HepG2 (cell line): ENCODE data around the gene MIF. TPM values are rescaled to one million over a fixed set of nuclear protein-coding genes. Genes with fewer than 3 reads are reported as not detected.
A peak's percentile ranks its signal among the peaks of the same experiment; 100 is the strongest.

ENCODE experiments used
- DR1 ChIP-seq: sonication (generic); formaldehyde crosslinking; IDR thresholded peaks from 2 replicates; pipeline ENCODE4 v1.8.0; 2021; ENCODE audit warnings: mild to moderate bottlenecking, missing genetic modification reagents, inconsistent platforms
- GABPA ChIP-seq, 2 experiments: IDR thresholded peaks; 2 replicates each; pipeline ENCODE4 v1.6.1; 2011 to 2016; ENCODE audit warnings: low read depth in 2 of 2, low read length in 1 of 2, missing biosample characterization in 1 of 2, missing genetic modification characterization in 1 of 2
- HIVEP1 ChIP-seq: sonication (generic); formaldehyde crosslinking; IDR thresholded peaks from 2 replicates; pipeline ENCODE4 v1.4.0; 2020; ENCODE audit warnings: mild to moderate bottlenecking, missing genetic modification reagents
- HNF1B ChIP-seq: sonication (generic); formaldehyde crosslinking; IDR thresholded peaks from 2 replicates; pipeline ENCODE4 v1.5.1; 2020; ENCODE audit warnings: mild to moderate bottlenecking, moderate library complexity, missing genetic modification reagents
- JUN ChIP-seq: sonication (generic); formaldehyde crosslinking; IDR thresholded peaks from 2 replicates; pipeline ENCODE4 v1.4.0; 2020; ENCODE audit warnings: mild to moderate bottlenecking, missing genetic modification reagents
- MEF2D ChIP-seq: sonication (generic); formaldehyde crosslinking; IDR thresholded peaks from 2 replicates; pipeline ENCODE4 v1.5.1; 2020; ENCODE audit warnings: mild to moderate bottlenecking, missing genetic modification reagents
- NPAS2 ChIP-seq: sonication (generic); formaldehyde crosslinking; IDR thresholded peaks from 2 replicates; pipeline ENCODE4 v1.8.0; 2022; ENCODE audit warnings: mild to moderate bottlenecking, missing genetic modification reagents, borderline replicate concordance
- PITX1 ChIP-seq: sonication (generic); formaldehyde crosslinking; IDR thresholded peaks from 2 replicates; pipeline ENCODE4 v1.5.1; 2020; ENCODE audit warnings: mild to moderate bottlenecking, missing genetic modification reagents
- POLR2A ChIP-seq, 2 experiments: IDR thresholded peaks; 2 replicates each; pipeline ENCODE4 v1.6.1; 2011; ENCODE audit warnings: low read depth in 2 of 2, low read length in 2 of 2, mild to moderate bottlenecking in 1 of 2, moderate library complexity in 1 of 2; ENCODE audit not compliant: insufficient read depth in 1 of 2
- RFXANK ChIP-seq: IDR thresholded peaks from 2 replicates; pipeline ENCODE4 v1.6.1; 2016
- TEAD3 ChIP-seq: optimal IDR thresholded peaks from 2 replicates; pipeline ENCODE3; 2016; ENCODE audit warnings: borderline replicate concordance
- ZBTB39 ChIP-seq: sonication (generic); formaldehyde crosslinking; IDR thresholded peaks from 2 replicates; pipeline ENCODE4 v1.5.0; 2020; ENCODE audit warnings: missing genetic modification reagents
- ZBTB7A ChIP-seq: sonication (generic); formaldehyde crosslinking; IDR thresholded peaks from 2 replicates; pipeline ENCODE4 v1.8.0; 2022; ENCODE audit warnings: mild to moderate bottlenecking, missing genetic modification reagents
- ZFP36 ChIP-seq: fragments of 150-350 bp; IDR thresholded peaks from 2 replicates; pipeline ENCODE4 v1.6.1; 2018; ENCODE audit warnings: borderline replicate concordance, low read length, low read depth; ENCODE audit not compliant: partially characterized antibody
- ZNF3 ChIP-seq: IDR thresholded peaks from 2 replicates; pipeline ENCODE4 v1.7.0; 2017; ENCODE audit warnings: inconsistent platforms
- ZNF350 ChIP-seq: sonication (generic); formaldehyde crosslinking; IDR thresholded peaks from 2 replicates; pipeline ENCODE4 v1.4.0; 2020; ENCODE audit warnings: mild to moderate bottlenecking, low read depth, missing genetic modification reagents, borderline replicate concordance
- ZNF468 ChIP-seq: sonication (generic); formaldehyde crosslinking; IDR thresholded peaks from 2 replicates; pipeline ENCODE4 v1.8.0; 2022; ENCODE audit warnings: mild to moderate bottlenecking, moderate library complexity, missing genetic modification reagents
- ZNF607 ChIP-seq: sonication (generic); formaldehyde crosslinking; IDR thresholded peaks from 2 replicates; pipeline ENCODE4 v1.5.1; 2020; ENCODE audit warnings: missing genetic modification reagents, mild to moderate bottlenecking, borderline replicate concordance
- ZNF816 ChIP-seq: sonication (generic); formaldehyde crosslinking; IDR thresholded peaks from 2 replicates; pipeline ENCODE4 v1.8.0; 2022; ENCODE audit warnings: missing genetic modification reagents, mild to moderate bottlenecking, borderline replicate concordance
- ZNF83 ChIP-seq: sonication (generic); formaldehyde crosslinking; IDR thresholded peaks from 2 replicates; pipeline ENCODE4 v1.4.0; 2020; ENCODE audit warnings: missing genetic modification reagents, mild to moderate bottlenecking, borderline replicate concordance
- ZXDC ChIP-seq: sonication (generic); formaldehyde crosslinking; IDR thresholded peaks from 2 replicates; pipeline ENCODE4 v1.5.0; 2020; ENCODE audit warnings: mild to moderate bottlenecking, missing genetic modification reagents
- polyA plus RNA-seq, 8 experiments: library from polyadenylated mRNA; depleted of rRNA in 3 of 8; stranded (reverse) in 7 of 8; unstranded in 1 of 8; fragments of >200 nt; fragmentation: Illumina TruSeq in 4 of 8; extraction: Trizol in 4 of 8; gene quantifications; 2 replicates each; pipeline versions ENCODE4 v1.2.1 to v1.2.3, GENCODE V29; 2011 to 2016; ENCODE audit warnings: low read depth in 4 of 8, missing spikeins in 1 of 8, mixed read lengths in 1 of 8; ENCODE audit not compliant: insufficient read depth in 1 of 8
- total RNA-seq, 5 experiments: library from RNA; depleted of rRNA; stranded (reverse); fragments of >200 nt; fragmentation: Illumina TruSeq; extraction: Trizol; gene quantifications; 2 replicates each; pipeline ENCODE4 v1.2.3, GENCODE V29; 2016; ENCODE audit warnings: low read depth in 1 of 5

Gene MIF
- total and polyA plus RNA-seq, 2 of the 13 experiments (the other 11 are each of a cell fraction or from before 2014, with no cell fraction given) = 634 to 675 TPM

- TF ChIP-seq ZBTB39 (CRISPR knock-in tag) (no peak), RFXANK (CRISPR knock-in tag) (no peak), ZNF350 (CRISPR knock-in tag) (peak; percentile 13; the same call in 1 of the 2 replicates), JUN (CRISPR knock-in tag) (no peak), ZNF468 (0 out of 2 replicates have a peak, but pooled peaks have one; percentile 26), HIVEP1 (no peak; the same call in 1 of the 2 replicates), NPAS2 (CRISPR knock-in tag) (no peak), ZXDC (0 out of 2 replicates have a peak, but pooled peaks have one; percentile 56), TEAD3 (CRISPR knock-in tag) (peak; percentile 29), ZFP36 (no peak), DR1 (CRISPR knock-in tag) (no peak), ZNF607 (CRISPR knock-in tag) (peak; percentile 73; the same call in 1 of the 2 replicates), PITX1 (CRISPR knock-in tag) (peak; percentile 70; the same call in 1 of the 2 replicates), GABPA (IDR thresholded peaks at IDR 0.05; ENCODE audit: low read depth, low read length) (no peak), GABPA (CRISPR knock-in tag; IDR thresholded peaks at IDR 0.05; ENCODE audit: low read depth) (no peak), POLR2A (IDR thresholded peaks at IDR 0.05; ENCODE audit: insufficient read depth in 1 of 2, low read depth in 2 of 2, low read length in 2 of 2) (peak in 1 of 2 experiments; percentile 27; a peak in 1 of 4 replicates), ZBTB7A (0 out of 2 replicates have a peak, but pooled peaks have one; percentile 49), MEF2D (CRISPR knock-in tag) (0 out of 2 replicates have a peak, but pooled peaks have one; percentile 38), ZNF3 (CRISPR knock-in tag) (no peak), ZNF83 (CRISPR knock-in tag) (no peak), HNF1B (CRISPR knock-in tag) (no peak), ZNF816 (CRISPR knock-in tag) (no peak)
Observed at GRCh38 chr22:23856721-23857605, 37.2 kb upstream of the MIF start (continued).
